Measurements from ENCODE around the gene LCN6.

Gene LCN6

GRCh38 chr9:136746155-136746490 is 2.2 kb downstream of the LCN6 start:
- H3K4me3 ChIP-seq (replicated peaks; ENCODE audit: low read depth, low read length) = no peak overlapping the region
- TF ChIP-seq CTCF (IDR thresholded peaks at IDR 0.05; ENCODE audit: low read length, missing control alignments) = no peak
- DNase-seq (ENCODE audit: low read depth) = no peak

GRCh38 chr9:136745389-136746154 is 2.8 kb downstream of the LCN6 start:
- H3K4me3 ChIP-seq (replicated peaks; ENCODE audit: low read depth, low read length) = no peak overlapping the region
- no peak for TF ChIP-seq CTCF (IDR thresholded peaks at IDR 0.05; ENCODE audit: low read length, missing control alignments)
- no peak for DNase-seq (ENCODE audit: low read depth)

GRCh38 chr9:136744773-136745172 is 3.6 kb downstream of the LCN6 start:
- TF ChIP-seq CTCF (IDR thresholded peaks at IDR 0.05; ENCODE audit: low read length, missing control alignments) = no peak
- DNase-seq (ENCODE audit: low read depth) = no peak
- no peak overlapping the region for H3K4me3 ChIP-seq (replicated peaks; ENCODE audit: low read depth, low read length)

GRCh38 chr9:136743639-136744211 is 4.6 kb downstream of the LCN6 start:
- H3K4me3 ChIP-seq (replicated peaks; ENCODE audit: low read depth, low read length) = no peak overlapping the region
- no peak for TF ChIP-seq CTCF (IDR thresholded peaks at IDR 0.05; ENCODE audit: low read length, missing control alignments)
- no peak for DNase-seq (ENCODE audit: low read depth)

- DNase-seq (ENCODE audit: low read depth) = no peak
- peak; percentile 25 for TF ChIP-seq CTCF (IDR thresholded peaks at IDR 0.05; ENCODE audit: low read length, missing control alignments)
- no peak within 1 kb of the TSS for H3K4me3 ChIP-seq (replicated peaks; ENCODE audit: low read depth, low read length)
These were observed 5.5 kb downstream of the LCN6 start, which contains the start of gene LCN10 for GRCh38 chr9:136742591-136743391. TSS of gene LCN10 (minus strand) at chr9:136742940. CDS start at chr9:136742903, 37 bp downstream.

- TF ChIP-seq CTCF (IDR thresholded peaks at IDR 0.05; ENCODE audit: low read length, missing control alignments) = no peak
These were observed 6.3 kb downstream of the LCN6 start for GRCh38 chr9:136741883-136742571.

More at GRCh38 chr9:136741883-136742571, 6.3 kb downstream of the LCN6 start:
- H3K4me3 ChIP-seq (replicated peaks; ENCODE audit: low read depth, low read length) = no peak overlapping the region
- no peak for DNase-seq (ENCODE audit: low read depth)

Measured in fibroblast of pulmonary artery (primary cell).